DOHH2 (cell line): ENCODE results near the gene ARID1B.

Experiments used
- H3F3A ChIP-seq: fragments of 200-600 bp; sonication (generic), shearing (Covaris generic); 2 replicates; pipeline ENCODE4 v1.6.0; 2016; ENCODE audit warnings: antibody characterized with exemption, mild to moderate bottlenecking; ENCODE audit not compliant: control insufficient read depth, insufficient read depth
- H3K27ac ChIP-seq: fragments of 200-600 bp; sonication (generic); 2 replicates; pipeline ENCODE4 v1.5.1; 2014; ENCODE audit warnings: low read depth, mild to moderate bottlenecking, low read length, moderate library complexity
- H3K27me3 ChIP-seq: fragments of 200-600 bp; sonication (generic); 2 replicates; pipeline ENCODE4 v1.6.1; 2014; ENCODE audit warnings: mild to moderate bottlenecking, low read length, mixed read lengths; ENCODE audit not compliant: control insufficient read depth
- H3K36me3 ChIP-seq: fragments of 200-600 bp; sonication (generic); 2 replicates; pipeline ENCODE4 v1.6.1; 2014; ENCODE audit warnings: mild to moderate bottlenecking, low read length, moderate library complexity, mixed read lengths; ENCODE audit not compliant: control insufficient read depth
- H3K4me1 ChIP-seq: fragments of 200-600 bp; sonication (generic); 2 replicates; pipeline ENCODE4 v1.6.1; 2014; ENCODE audit warnings: mild to moderate bottlenecking, low read length, mixed read lengths; ENCODE audit not compliant: control insufficient read depth
- H3K4me2 ChIP-seq: fragments of 200-600 bp; sonication (generic); 2 replicates; pipeline ENCODE4 v1.6.0; 2014; ENCODE audit warnings: mild to moderate bottlenecking, low read length, moderate library complexity
- H3K4me3 ChIP-seq: fragments of 200-600 bp; sonication (generic); 2 replicates; pipeline ENCODE4 v1.5.1; 2014; ENCODE audit warnings: mild to moderate bottlenecking, low read length, mixed read lengths
- H3K79me2 ChIP-seq: fragments of 200-600 bp; sonication (generic); 2 replicates; pipeline ENCODE4 v1.6.1; 2014; ENCODE audit warnings: mild to moderate bottlenecking, low read length, mixed read lengths; ENCODE audit not compliant: control insufficient read depth
- H3K9me2 ChIP-seq: fragments of 200-600 bp; sonication (generic); replicated peaks from 2 replicates; pipeline ENCODE4 v1.6.1; 2014; ENCODE audit warnings: mild to moderate bottlenecking, low read length, mixed read lengths; ENCODE audit not compliant: control insufficient read depth
- H3K9me3 ChIP-seq: fragments of 200-600 bp; sonication (generic); 2 replicates; pipeline ENCODE4 v1.6.1; 2014; ENCODE audit warnings: antibody characterized with exemption, low read length, mixed read lengths; ENCODE audit not compliant: control insufficient read depth, insufficient read depth
- H4K20me1 ChIP-seq: fragments of 200-600 bp; sonication (generic); 2 replicates; pipeline ENCODE4 v1.6.0; 2014; ENCODE audit warnings: low read depth, mild to moderate bottlenecking, antibody characterized with exemption, low read length, moderate library complexity; ENCODE audit not compliant: control insufficient read depth, insufficient read depth
- CTCF ChIP-seq: fragments of 200-600 bp; sonication (generic); IDR thresholded peaks from one replicate; pipeline ENCODE4 v1.5.1; 2014; ENCODE audit warnings: antibody characterized with exemption, mild to moderate bottlenecking, low read depth, low read length; ENCODE audit not compliant: poor library complexity, severe bottlenecking
- EZH2phosphoT487 ChIP-seq: fragments of 200-600 bp; sonication (generic); IDR thresholded peaks from 2 replicates; pipeline ENCODE4 v1.6.1; 2017; ENCODE audit warnings: borderline replicate concordance, mild to moderate bottlenecking, antibody characterized with exemption, low read length, moderate library complexity, mixed read lengths

ARID1B gene

GRCh38 chr6:157158456-157158855 is 381.3 kb downstream of the ARID1B start:
- no peaks in the 10 kb centered on the region for H3K4me1 ChIP-seq
- no peaks in the 10 kb centered on the region for H4K20me1 ChIP-seq
- H3K79me2 ChIP-seq: no peaks in the 10 kb centered on the region
- no peaks in the 10 kb centered on the region for H3F3A ChIP-seq
- no peak overlapping the region for H3K4me3 ChIP-seq
- TF ChIP-seq CTCF (no peak), EZH2phosphoT487 (no peak)
- H3K4me2 ChIP-seq: no peak overlapping the region
- no peaks in the 10 kb centered on the region for H3K27me3 ChIP-seq
- no peaks in the 10 kb centered on the region for H3K9me2 ChIP-seq
- H3K36me3 ChIP-seq: peaks cover 31% of the 10 kb centered on the region
- H3K9me3 ChIP-seq: no peaks in the 10 kb centered on the region
- H3K27ac ChIP-seq: no peak overlapping the region

GRCh38 chr6:157158897-157159296 is 381.7 kb downstream of the ARID1B start:
- H4K20me1 ChIP-seq: no peaks in the 10 kb centered on the region
- no peaks in the 10 kb centered on the region for H3K4me1 ChIP-seq
- H3K4me2 ChIP-seq: no peak overlapping the region
- H3K36me3 ChIP-seq: peaks cover 27% of the 10 kb centered on the region
- no peaks in the 10 kb centered on the region for H3K79me2 ChIP-seq
- no peaks in the 10 kb centered on the region for H3K9me2 ChIP-seq
- H3K27me3 ChIP-seq: no peaks in the 10 kb centered on the region
- no peaks in the 10 kb centered on the region for H3F3A ChIP-seq
- no peak overlapping the region for H3K27ac ChIP-seq
- no peaks in the 10 kb centered on the region for H3K9me3 ChIP-seq
- no peak overlapping the region for H3K4me3 ChIP-seq
- TF ChIP-seq EZH2phosphoT487 (no peak), CTCF (no peak)

- no peaks in the 10 kb centered on the region for H4K20me1 ChIP-seq
- no peaks in the 10 kb centered on the region for H3F3A ChIP-seq
- TF ChIP-seq EZH2phosphoT487 (no peak), CTCF (no peak)
- no peaks in the 10 kb centered on the region for H3K27me3 ChIP-seq
- no peaks in the 10 kb centered on the region for H3K9me2 ChIP-seq
- H3K27ac ChIP-seq: no peak overlapping the region
- H3K79me2 ChIP-seq: no peaks in the 10 kb centered on the region
- peaks cover 23% of the 10 kb centered on the region for H3K36me3 ChIP-seq
- no peak overlapping the region for H3K4me2 ChIP-seq
- H3K9me3 ChIP-seq: no peaks in the 10 kb centered on the region
- no peak overlapping the region for H3K4me3 ChIP-seq
- no peaks in the 10 kb centered on the region for H3K4me1 ChIP-seq
Observed at GRCh38 chr6:157159348-157159747, 382.2 kb downstream of the ARID1B start.

GRCh38 chr6:157161912-157162311 is 384.7 kb downstream of the ARID1B start:
- Histone ChIP-seq H3K36me3 (peaks cover 16% of the 10 kb centered on the region), H3K4me3 (no peak overlapping the region), H3F3A (no peaks in the 10 kb centered on the region), H4K20me1 (no peaks in the 10 kb centered on the region), H3K9me3 (no peaks in the 10 kb centered on the region), H3K27me3 (no peaks in the 10 kb centered on the region), H3K27ac (no peak overlapping the region), H3K79me2 (no peaks in the 10 kb centered on the region), H3K4me1 (no peaks in the 10 kb centered on the region), H3K9me2 (no peaks in the 10 kb centered on the region), H3K4me2 (no peak overlapping the region)
- TF ChIP-seq EZH2phosphoT487: no peak
- no peak for TF ChIP-seq CTCF
